Left lung (tissue), 10 donors: ENCODE results near the gene TMEM214. TPM values are rescaled to one million over a fixed set of nuclear protein-coding genes. Genes with fewer than 3 reads are reported as not detected.

ENCODE experiments used
- ATAC-seq: fragments of 200-7000 bp; cut with Tn5 transposase; one replicate; pipeline ENCODE4 v1.9.1; 2020; ENCODE audit warnings: moderate library complexity
- DNase-seq, 4 donors: peaks; one replicate each; pipeline ENCODE4 v3.0.0-alpha.2; 2013 to 2020
- H3K27ac ChIP-seq, 2 donors: fragments of 200-600 bp; sonication (generic) in 1 of 2; one replicate each; pipeline versions ENCODE4 v1.5.0 to v1.8.0; 2020 to 2021
- H3K27me3 ChIP-seq, 2 donors: fragments of 200-600 bp; sonication (generic) in 1 of 2; one replicate each; pipeline versions ENCODE4 v1.5.0 to v1.8.0; 2020 to 2021
- H3K36me3 ChIP-seq, 2 donors: fragments of 200-600 bp; sonication (generic) in 1 of 2; one replicate each; pipeline versions ENCODE4 v1.5.0 to v1.8.0; 2020 to 2021
- H3K4me1 ChIP-seq, 2 donors: fragments of 200-600 bp; one replicate each; pipeline ENCODE4 v1.8.0; 2021
- H3K4me3 ChIP-seq, 2 donors: fragments of 200-600 bp; sonication (generic) in 1 of 2; one replicate each; pipeline versions ENCODE4 v1.5.0 to v1.8.0; 2020 to 2021; ENCODE audit warnings: mild to moderate bottlenecking in 1 of 2
- H3K9me3 ChIP-seq, 2 donors: fragments of 200-600 bp; sonication (generic) in 1 of 2; one replicate each; pipeline versions ENCODE4 v1.5.0 to v1.8.0; 2020 to 2021
- intact Hi-C, 2 donors: fragments of 100-400 bp; cut with DNase I; formaldehyde crosslinking; loops; one replicate each; pipeline versions ENCODE4 v1.11.2 to v1.14.2; 2022
- polyA plus RNA-seq, 6 donors: library from polyadenylated mRNA; unstranded; fragments of 120-200 nt; gene quantifications; one replicate each; pipeline ENCODE4 v1.2.1, GENCODE V29; 2013; ENCODE audit not compliant: insufficient read length in 6 of 6
- total RNA-seq, 2 donors: library from RNA; stranded (reverse); fragmentation: NEBNext Ultra II Directional; extraction: Animal tissue kit (Norgen Biotek cat#: 25700); gene quantifications; one replicate each; pipeline ENCODE4 v1.2.1, GENCODE V29; 2021
- TF ChIP-seq, protein P1 (sequence below), 2 donors: fragments of 200-600 bp; sonication (generic) in 1 of 2; IDR thresholded peaks; one replicate each; pipeline versions ENCODE4 v1.5.0 to v1.8.0; 2021; ENCODE audit warnings: antibody characterized with exemption in 2 of 2
- donor health status: DM: no; HTN: yes; CAD: no.
- donor health status: DM: no; HTN: no; CAD: no.

The TMEM214 gene
- total and polyA plus RNA-seq, 8 donors: 59.8 to 105 (median 73.9) TPM

DNA sequence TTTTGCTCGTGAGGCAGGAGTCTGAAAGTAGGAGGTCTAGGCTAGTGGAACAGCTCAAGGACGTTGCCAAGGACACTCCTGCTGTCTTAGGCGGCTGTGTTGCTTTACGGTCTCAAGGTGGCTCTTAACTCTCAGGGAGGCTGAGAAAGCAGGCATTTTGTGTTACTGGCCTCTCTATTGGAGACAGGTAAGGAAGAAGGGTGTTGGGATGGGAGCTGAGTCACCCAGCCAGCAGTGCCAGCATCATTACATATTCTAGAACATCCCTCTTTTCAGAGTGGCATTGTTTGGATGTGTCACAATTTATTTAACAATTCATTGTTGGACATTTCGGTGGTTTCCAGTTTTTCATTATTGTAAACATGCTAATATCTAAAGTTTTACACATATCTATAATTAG is 30.8 kb upstream of the TMEM214 start:
- Histone ChIP-seq H3K9me3 (no peaks in the 10 kb centered on the region), H3K27ac (no peak overlapping the region), H3K27me3 (no peaks in the 10 kb centered on the region), H3K4me3 (no peak overlapping the region), H3K4me1 (no peaks in the 10 kb centered on the region), H3K36me3 (no peaks in the 10 kb centered on the region)
- DNase-seq: no peak
- TF ChIP-seq, protein P1, sequence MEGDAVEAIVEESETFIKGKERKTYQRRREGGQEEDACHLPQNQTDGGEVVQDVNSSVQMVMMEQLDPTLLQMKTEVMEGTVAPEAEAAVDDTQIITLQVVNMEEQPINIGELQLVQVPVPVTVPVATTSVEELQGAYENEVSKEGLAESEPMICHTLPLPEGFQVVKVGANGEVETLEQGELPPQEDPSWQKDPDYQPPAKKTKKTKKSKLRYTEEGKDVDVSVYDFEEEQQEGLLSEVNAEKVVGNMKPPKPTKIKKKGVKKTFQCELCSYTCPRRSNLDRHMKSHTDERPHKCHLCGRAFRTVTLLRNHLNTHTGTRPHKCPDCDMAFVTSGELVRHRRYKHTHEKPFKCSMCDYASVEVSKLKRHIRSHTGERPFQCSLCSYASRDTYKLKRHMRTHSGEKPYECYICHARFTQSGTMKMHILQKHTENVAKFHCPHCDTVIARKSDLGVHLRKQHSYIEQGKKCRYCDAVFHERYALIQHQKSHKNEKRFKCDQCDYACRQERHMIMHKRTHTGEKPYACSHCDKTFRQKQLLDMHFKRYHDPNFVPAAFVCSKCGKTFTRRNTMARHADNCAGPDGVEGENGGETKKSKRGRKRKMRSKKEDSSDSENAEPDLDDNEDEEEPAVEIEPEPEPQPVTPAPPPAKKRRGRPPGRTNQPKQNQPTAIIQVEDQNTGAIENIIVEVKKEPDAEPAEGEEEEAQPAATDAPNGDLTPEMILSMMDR (IDR thresholded peaks at IDR 0.05): no peak
- intact Hi-C loops: no loop called here
- no peak for ATAC-seq

DNA sequence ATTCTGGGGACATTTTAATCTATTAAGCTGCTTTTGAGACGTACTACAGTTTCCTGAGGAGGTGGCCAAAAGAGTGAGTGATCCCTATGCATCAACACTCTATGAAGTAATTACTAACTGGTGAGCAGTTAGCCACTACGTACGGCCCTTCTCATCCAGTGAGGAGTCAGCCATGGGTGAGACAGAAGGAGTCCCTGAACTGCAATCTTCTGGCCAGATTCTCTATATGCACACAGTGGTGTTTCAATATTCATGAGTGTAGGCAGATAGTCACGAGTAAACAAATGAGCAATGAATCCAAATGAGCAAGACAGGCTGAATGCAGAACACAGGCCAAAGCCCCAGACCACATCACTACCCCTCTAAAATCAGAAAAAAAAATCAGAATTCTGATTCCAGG is 29.8 kb upstream of the TMEM214 start:
- ATAC-seq (no peak), DNase-seq (no peak)
- Histone ChIP-seq H3K27me3 (no peaks in the 10 kb centered on the region), H3K4me1 (no peaks in the 10 kb centered on the region), H3K9me3 (no peaks in the 10 kb centered on the region), H3K4me3 (no peak overlapping the region), H3K36me3 (no peaks in the 10 kb centered on the region), H3K27ac (no peak overlapping the region)
- TF ChIP-seq, protein P1 (IDR thresholded peaks at IDR 0.05): no peak
- intact Hi-C loops: no loop called here

DNA sequence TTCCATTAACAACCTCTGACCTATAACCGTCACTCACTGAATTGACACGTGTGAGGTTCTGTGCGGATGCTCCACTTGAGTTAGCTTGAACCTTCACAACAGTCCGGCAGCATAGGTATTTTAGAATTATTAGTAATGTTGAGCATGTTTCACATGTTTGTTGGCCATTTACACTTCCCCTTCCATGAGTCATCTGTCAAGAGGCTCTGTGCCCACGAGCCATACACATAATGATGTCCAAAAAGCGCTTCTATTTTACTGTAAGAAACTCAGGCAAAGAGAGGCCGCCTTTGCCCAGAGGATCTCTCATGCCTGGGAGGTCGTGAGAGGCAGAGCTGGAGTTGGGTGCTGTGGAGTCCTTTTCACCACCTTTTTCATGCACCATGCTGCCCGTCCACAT is 28.9 kb upstream of the TMEM214 start:
- Histone ChIP-seq H3K27me3 (no peaks in the 10 kb centered on the region), H3K4me1 (no peaks in the 10 kb centered on the region), H3K27ac (no peak overlapping the region), H3K4me3 (no peak overlapping the region), H3K36me3 (no peaks in the 10 kb centered on the region), H3K9me3 (no peaks in the 10 kb centered on the region)
- TF ChIP-seq, protein P1 (IDR thresholded peaks at IDR 0.05): no peak
- ATAC-seq (peak; percentile 50), DNase-seq (no peak)
- intact Hi-C loops: no loop called here

DNA sequence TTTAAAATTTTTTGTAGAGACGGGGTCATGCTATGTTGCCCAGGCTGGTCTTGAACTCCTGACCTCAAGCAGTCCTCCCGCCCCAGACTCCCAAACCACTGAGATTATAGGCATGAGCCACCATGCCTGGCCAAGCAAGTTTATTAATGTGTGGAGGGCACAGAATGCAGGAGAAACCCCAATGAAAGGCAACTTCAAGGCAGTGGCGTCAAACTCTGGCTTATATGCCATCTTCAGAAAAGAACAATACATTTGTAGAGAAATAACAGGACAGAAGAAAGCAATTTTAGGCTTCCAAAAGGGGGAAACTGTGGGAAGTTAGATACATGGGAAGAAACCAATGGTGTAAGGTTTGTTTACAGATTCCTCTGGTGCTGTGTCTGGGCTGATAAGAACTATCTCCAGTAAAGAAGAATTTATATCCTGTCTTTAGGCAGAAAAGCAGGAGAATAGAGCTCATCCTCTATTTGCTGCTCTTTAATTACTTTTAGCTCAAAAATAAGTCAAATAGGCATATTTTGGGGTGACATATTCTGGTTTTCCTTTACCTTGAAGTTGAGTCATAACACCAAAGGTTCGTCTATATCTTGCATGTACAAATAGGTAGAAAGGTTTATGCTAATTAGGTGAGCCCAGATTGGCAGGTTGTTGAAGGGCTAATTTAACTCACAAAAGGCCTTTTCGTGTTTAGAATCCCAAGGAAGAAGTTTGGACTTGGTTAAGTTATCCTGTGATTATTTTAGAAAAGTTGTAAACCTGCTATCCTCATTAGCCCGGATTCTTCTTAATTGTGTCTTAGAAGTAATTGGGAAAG is 26.0 kb upstream of the TMEM214 start:
- no peaks in the 10 kb centered on the region for H3K9me3 ChIP-seq
- no peaks in the 10 kb centered on the region for H3K27me3 ChIP-seq
- no peak for DNase-seq
- TF ChIP-seq, protein P1 (IDR thresholded peaks at IDR 0.05): no peak
- H3K4me1 ChIP-seq: peaks cover 0 to 8% of the 10 kb centered on the region in 2 donors
- ATAC-seq: no peak
- intact Hi-C loops: no loop called here
- no peak overlapping the region for H3K4me3 ChIP-seq
- no peak overlapping the region for H3K27ac ChIP-seq
- no peaks in the 10 kb centered on the region for H3K36me3 ChIP-seq

DNA sequence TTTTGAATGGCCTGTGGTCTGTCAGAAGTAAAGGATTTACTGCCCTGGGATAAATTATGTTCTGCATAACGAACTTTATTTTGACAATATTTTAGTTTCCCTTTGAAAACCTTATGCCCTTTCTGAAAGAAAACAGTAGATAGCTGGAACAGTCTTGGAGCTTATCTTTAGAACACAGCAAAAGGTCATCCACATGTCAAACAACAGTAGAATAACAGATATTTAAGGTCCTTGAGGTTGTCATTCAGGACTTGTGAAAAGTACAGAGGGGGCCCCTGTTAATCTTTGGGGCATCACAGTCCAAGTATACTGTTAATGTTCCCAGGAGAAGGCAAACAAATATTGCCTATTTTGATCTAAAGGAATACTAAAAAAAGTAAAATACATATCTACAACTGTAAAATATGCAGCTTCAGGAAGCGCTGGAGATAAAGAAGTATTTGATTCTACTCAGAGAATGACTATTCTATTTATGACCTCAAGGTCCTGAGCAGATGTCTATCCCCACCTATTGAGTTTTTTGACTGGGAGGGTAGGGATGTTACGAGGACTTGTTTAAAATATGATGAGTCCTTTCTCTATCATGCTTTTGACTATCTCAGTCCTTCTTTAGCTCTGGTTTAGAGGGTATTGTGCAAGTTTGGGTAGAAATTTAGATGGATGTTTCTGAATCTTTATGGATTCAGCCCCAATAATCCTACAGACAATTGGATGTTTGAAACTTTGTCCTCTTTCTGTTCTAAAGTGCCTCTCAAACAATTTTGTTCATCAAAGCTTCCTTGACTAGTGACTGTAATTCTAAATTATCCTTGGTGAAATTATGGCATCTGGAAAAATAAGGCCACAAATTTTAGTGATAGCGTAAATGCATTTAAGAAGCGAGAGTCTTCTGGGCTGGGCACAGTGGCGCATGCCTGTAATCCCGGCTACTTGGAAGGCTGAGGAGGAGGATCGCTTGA is 25.1 kb upstream of the TMEM214 start:
- TF ChIP-seq, protein P1 (IDR thresholded peaks at IDR 0.05): no peak
- Histone ChIP-seq H3K4me1 (peaks cover 0 to 8% of the 10 kb centered on the region in 2 donors), H3K27me3 (no peaks in the 10 kb centered on the region), H3K27ac (no peak overlapping the region), H3K4me3 (no peak overlapping the region), H3K36me3 (no peaks in the 10 kb centered on the region), H3K9me3 (no peaks in the 10 kb centered on the region)
- intact Hi-C loops: no loop called here
- ATAC-seq (no peak), DNase-seq (no peak)
